HG02642 (cell line): ENCODE data around the gene FAM169A.
"Not testable (repeated sequence)": the region's sequence is repeated elsewhere in the genome, so short reads cannot be mapped to it uniquely, and the experiment has no call there.

Experiments used
- ATAC-seq: cut with Tn5 transposase; IDR thresholded peaks from one replicate; pipeline ENCODE4 v1.9.1; 2021; ENCODE audit warnings: mild to moderate bottlenecking; ENCODE audit not compliant: unreplicated experiment, poor library complexity

Gene FAM169A

DNA sequence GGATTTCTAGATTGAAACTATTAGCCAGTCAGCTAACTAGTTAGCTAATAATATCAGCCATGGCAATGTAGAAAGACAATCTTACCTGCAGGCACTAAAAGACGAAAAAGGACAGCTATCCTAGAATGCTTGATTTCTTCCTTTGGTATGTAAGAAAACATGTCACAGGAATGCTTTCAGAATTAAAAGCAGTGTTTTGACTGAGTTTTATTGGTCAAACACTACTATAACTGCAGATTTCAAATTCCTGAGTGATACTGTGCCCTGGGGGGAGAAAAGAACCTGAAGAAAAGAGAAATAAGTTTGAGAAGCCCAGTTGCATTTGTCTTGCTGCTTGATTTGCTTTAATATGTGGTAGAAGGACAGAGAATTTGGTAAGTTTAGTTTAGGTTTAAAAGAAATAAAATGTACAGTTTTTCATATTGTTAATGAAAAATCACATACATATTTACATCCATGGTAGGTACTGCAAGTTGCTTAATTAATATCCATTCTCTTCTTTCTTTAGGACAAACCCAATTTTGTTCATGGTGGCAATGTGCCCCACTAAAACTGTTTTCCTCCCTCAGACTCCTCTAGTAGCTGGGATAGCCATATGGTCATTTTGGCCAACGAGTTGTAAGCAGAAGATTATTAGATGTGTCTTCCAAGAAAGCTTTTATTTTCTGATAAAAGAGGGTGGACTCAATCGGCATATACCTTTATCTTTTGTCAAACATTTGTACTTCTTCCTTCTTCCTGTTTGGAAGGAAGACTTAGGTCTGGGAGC is 4.3 kb upstream of the FAM169A start:
- no peak for ATAC-seq

DNA sequence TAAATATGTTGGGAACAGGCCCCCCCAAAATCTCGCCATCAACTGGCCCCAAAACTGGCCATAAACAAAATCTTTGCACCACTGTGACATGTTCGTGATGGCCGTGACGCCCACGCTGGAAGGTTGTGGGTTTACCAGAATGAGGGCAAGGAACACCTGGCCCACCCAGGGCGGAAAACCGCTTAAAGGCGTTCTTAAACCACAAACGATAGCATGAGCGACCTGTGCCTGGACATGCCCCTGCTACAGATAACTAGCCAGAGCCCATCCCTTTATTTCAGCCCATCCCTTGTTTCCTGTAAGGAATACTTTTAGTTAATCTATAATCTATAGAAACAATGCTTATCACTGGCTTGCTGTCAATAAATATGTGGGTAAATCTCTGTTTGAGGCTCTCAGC is 3.2 kb upstream of the FAM169A start:
- ATAC-seq, result not testable (repeated sequence)

DNA sequence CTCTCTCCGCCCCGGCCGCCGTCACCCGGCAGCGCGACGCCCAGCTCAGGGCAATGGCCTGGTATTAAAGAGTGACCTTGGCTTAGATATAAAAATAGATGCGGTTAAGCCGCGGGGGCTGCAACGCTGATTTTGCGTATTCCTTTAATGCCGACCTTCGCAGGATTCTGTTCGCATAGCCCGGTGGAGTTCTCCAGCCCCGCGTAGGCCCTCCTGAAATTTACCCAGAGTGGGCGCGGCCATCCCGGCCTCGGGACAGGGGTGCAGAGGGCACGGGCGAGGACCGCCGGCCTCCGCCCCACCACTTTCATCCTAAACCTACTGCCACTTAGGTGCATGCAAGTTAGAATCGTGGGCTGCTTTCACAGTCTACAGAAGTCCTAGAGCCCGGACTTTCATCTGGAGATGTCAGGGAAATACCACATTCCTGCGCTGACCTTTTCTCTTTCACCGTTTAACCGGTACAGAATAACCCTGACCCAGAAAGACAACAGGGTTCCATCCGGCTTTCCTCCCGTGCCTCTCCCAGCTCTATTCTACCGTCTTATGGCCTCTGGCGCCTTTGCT is 492 bp upstream of the FAM169A start:
- ATAC-seq, result peak; percentile 10

DNA sequence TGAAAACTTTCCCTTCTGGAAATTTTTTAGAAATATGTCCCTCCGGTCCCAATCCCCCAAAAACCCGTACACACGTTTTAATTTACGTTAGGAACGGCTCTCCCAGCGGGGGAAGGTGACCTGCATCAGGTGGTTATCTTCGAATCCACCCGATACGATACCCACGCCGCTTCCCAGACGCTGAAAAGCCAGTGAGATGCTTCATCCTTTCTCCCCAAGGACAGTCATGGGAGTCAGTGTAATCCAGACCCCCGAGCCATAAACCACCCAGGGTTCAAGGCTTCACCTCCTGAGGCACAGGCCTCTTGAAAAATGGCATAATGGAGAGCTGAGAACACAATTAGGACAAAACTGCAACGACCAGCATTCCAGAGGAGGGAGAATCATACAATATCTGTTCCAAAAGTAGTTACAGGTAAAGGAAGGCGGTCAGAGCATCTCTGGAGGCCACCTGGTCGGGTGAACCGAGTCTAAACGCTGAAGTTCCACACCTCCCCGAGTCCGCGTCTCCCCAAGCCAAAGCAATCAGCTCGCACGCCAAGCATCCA is 857 bp downstream of the FAM169A start:
- no peak for ATAC-seq

DNA sequence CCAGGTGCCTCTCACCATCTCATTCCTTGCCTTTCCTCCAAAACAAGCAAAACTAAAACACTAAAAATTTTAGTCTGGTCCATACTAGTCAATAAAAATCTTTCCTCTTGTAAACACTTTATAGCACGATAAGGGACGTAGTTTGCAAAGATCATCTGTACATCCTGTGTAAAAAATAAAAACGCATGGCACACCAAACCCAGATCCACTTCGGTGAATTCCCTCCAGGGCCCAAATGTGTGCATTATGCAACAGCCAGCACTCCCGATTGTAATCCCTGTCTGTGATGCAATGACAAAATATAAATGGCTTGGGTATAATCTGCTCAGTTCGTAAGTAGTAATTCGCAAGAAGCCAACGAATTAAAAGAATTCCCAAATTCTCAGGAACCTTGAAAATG is 1.4 kb downstream of the FAM169A start:
- no peak for ATAC-seq

DNA sequence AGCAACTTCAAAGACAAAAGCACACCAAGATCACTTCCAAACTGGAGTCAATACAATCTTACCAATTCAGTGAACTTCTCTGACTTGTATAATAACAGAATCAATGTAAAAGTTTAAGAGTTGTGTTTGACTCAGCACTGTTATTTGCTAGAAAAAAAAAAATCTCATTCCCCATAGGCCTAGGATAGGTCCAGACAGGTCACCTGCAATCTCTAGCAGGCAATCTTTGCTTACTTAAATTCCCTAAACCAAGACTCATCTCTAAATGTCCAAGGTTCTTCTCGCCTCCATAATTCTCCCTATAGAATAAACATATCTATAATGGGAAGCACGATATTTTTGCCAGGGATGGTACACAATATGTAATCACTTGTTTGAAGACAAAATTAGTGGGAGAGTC is 2.5 kb downstream of the FAM169A start:
- ATAC-seq, result no peak

DNA sequence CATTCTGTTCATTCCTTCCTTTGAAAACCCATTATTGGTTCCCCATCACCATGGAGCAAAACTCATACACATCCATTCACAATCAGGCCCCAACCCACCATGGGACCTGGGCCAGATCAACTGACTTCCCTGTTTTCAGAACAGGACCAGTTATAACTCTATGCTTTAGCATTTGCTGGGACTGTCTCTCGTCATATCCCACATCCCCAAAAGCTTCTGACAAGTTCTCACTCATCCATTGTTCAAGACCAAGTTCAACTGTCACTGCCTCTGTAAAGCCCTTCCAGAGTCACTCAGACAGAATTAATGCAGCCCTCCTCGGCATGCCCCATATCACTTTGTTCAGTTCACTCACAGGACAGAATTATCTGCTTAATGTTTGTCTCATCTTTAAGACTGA is 4.0 kb downstream of the FAM169A start:
- ATAC-seq, result no peak

DNA sequence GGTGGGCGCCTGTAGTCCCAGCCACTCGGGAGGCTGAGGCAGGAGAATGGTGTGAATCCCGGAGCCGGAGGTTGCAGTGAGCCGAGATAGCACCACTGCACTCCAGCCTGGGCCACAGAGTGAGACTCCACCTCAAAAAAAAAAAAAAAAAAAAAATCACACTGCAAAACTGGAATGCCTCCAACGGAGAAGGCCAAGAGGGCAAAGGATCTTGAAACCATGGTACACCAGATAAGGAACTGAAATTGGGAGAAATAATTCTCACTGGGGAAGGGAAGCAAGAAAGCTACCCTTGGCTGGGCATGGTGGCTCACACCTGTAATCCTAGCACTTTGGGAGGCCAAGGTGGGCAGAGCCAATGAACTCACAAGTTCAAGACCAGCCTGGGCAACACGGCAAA is 9.2 kb downstream of the FAM169A start:
- ATAC-seq, result not testable (repeated sequence)

DNA sequence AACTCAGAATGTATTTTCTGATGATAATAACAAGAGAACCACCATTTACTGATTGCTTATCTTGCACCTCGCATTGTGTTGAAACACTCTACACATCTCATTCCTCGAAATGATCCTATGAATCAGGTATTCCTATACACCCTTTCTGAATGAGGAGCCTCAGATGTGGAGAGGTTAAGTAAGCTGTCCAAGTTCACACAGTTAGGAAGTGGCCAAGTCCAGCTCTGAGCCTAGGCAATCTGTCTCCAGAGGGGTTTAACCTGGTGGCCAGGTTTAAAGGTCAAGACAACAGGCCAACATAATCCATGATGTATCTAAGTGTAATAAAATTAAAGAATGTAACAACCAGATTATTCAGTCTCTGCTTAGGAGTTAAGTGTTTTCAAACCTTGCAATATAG is 12.9 kb downstream of the FAM169A start:
- no peak for ATAC-seq

DNA sequence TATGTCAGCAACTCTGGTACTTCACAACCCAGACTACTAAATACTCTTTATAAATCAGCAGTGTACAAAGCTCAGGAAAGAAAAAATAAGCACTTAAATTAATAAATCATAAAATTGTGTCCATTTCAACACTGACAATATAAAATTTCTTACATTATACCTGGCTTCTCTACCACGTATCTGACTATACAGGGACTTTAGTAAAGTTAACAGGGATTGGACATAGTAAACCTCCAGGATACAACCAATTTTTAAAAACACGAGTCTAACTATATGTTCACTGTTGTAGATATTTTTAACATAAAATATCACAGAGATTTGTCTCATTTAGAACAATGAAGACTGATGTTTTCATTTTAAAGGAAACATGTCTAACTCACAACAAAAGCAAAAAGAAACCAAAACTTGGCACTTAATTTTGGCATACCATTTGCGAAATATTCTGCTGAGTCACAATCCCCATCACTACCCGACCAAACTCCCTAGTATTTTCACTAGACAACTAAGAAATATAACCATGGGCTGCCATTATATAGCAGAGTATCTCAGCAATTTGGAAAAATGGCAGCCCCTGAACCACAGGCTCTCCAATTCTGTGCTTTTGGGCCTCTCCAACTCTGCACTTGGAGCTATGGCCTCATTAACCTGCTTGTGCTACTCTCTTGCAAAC is 14.4 kb downstream of the FAM169A start:
- peak; percentile 46 for ATAC-seq

DNA sequence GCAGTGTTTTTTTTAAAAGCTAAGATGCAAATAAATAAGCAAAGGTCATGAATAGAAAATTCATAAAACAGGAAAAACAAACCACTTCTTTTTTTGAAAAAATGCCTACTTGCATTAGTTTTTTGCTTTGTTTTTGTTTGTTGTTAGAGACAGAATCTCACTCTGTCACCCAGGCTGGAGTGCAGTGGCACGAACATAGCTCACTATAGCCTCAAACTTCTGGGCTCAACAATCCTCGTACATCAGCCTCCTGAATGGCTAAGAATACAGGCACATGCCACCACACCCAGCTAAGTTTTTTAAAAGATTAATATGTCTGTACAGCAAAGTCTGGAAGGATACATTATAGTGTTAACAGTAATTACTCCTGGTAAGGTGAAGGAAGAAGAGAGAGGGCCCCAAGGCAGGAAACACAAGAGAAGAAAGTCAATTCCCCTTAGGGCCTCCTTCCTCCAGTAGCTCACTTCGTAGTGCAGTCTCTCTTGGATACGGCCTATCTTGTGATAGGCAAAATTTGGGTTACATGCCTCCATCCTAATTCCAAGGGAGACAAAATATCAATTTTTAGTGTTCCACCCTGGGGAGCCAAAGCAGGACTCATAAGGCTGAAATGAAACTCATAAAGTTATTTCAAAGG is 15.3 kb downstream of the FAM169A start:
- ATAC-seq, result no peak

DNA sequence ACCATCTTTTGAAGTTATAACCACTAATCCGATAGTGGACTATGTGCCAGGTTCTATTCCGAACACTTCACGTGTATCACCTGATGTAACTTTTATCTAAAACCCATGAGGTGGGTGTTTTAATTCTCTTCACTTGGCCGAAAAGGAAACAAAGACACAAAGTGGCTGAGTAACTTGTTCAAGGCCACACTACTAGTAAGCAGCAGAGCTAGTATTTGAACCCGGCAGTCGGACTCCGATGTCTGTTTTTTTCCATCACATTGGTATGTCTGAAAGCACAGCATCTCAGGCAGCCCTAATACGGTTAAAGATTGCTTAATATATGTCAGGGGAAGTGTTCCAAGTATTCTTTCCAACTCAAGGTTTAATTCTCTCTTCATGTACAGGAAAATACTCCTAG is 16.2 kb downstream of the FAM169A start:
- no peak for ATAC-seq

DNA sequence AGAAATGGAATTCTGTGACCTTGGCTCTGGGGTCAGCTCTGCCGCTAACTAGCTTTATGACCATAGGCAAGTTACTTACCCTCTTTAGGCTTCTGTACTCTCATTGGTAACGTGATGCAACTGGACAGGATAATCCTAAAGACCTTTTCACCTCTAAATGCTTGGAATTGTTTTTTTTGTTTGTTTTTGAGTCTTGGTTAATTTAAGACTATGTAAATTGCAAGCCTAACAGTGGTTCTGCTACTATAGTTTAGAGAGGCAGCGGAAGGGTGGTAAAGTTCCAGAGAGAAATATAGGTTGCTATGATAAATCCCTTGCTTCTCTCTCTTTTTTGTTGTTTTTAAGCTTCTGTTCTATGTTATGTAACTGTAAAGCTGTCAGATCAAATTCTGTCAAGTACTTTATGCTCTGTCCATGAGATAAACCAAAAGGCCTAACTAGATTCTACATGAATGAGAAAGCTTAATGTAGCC is 17.6 kb downstream of the FAM169A start:
- no peak for ATAC-seq

DNA sequence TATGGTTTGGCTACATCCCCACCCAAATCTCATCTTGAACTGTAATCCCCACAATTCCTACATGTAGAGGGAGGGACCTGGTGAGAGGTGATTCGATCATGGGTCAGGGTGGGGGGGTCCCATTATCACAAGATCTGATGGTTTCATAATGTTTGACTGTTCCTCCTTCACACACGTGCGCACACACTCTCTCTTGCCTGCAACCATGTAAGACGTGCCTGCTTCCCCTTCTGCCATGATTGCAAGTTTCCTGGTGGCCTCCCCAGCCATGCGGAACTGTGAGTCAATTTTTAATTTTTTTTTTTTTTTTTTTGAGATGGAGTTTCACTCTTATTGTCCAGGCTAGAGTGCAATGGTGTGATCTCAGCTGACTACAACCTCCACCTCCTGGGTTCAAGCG is 27.0 kb downstream of the FAM169A start:
- no peak for ATAC-seq

DNA sequence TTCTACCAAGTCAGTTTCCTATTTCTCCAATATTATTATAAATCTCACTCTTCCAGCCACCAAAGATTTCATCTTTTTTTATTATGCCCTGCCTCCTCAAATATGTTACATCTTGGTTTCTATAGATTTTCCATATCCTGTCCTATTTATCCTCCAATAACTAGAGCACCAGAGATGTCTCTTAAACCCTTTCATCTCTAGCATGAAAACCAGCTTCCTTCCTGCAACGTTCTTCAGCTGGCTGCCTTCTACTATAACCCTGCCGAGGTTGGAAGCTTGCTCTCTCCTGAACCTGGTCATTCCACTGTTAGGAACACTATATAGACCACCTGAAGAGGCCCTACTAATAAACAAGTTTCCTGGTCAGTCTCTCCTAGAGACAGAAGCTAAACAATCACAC is 27.9 kb downstream of the FAM169A start:
- no peak for ATAC-seq

DNA sequence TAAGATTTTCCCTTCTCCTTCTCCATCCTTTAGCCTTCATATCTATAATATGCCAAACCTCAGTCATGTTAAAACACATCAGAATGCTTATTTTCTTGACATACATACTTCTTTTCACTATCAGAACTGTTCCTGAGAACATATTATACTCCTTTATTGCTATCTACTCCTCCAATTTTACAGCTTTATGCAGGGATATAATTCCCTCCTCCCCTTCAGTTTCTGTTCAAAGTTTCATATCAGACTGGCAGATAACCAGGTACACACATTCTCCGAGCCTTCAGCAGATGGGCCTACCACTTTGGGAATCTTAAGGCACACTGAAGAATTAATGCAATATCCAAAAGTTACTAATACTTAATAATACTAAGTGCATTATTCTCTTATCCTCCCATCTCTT is 29.1 kb downstream of the FAM169A start:
- no peak for ATAC-seq

DNA sequence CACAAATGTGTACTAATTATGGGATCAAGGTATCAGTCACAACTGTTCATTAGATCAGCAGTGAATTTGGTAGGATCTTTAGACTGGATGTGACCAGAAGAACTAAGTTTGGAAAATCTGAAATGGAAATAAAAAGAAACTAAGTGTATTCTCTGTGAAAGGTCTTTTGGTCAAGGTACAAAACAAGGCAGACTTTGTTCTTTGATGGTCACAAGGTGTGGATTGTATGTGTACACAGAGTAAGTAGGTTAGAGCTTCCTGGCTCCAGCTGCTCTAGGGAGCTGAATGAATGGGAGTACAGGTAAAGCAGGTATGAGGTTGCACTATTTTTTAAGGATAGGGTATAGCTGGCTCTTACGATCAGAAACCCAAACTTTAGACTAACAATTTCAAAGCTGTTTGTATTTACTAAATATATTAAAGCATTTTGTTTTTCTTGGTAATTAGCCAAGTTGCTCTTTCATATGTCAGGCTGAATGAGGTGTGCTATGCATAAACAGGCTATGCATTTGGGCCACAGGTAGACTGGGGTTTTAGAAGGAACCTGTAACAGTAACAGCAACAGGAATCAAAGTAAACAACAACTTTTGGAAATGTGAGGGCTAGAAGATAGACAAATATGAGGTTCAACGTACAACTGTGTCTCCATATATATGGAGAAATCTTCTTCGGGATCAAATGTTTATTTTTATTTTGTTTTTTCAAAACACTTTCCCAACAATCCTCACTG is 32.5 kb downstream of the FAM169A start:
- no peak for ATAC-seq

DNA sequence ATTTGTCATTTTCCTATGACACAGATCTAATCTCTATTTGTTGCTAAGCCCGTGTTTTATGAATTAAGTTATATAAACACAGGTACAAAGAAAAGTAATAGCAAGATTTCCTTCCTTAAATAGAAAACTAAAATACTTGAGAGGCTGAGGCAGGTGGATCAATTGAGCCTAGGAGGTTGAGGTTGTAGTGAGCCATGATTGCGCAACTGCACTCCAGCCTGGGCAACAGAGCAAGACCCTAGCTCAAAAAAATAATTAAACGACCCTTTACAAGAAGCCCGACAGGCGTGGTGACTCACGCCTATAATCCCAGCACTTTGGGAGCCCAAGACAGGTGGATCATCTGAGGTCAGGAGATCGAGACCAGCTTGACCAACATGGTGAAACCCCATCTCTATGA is 36.8 kb downstream of the FAM169A start:
- no peak for ATAC-seq

DNA sequence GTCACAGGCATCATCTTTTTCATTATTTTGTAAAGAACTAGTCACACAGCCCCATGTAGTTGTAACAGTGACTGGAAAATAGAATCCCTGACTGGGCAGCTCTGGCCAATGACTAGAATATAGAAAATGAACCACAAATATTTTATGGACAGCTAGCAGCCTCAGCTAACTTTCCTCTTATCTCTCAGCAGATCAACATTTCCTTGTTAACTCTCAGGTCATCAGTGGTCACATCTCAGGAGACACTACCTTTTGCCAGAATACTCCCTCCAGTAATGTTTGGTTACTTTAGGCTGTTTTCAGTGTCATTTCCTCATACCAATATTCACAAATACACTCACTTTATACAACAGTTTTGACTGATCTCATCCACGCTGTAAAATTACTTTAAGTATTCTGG is 43.9 kb downstream of the FAM169A start:
- ATAC-seq, result no peak

DNA sequence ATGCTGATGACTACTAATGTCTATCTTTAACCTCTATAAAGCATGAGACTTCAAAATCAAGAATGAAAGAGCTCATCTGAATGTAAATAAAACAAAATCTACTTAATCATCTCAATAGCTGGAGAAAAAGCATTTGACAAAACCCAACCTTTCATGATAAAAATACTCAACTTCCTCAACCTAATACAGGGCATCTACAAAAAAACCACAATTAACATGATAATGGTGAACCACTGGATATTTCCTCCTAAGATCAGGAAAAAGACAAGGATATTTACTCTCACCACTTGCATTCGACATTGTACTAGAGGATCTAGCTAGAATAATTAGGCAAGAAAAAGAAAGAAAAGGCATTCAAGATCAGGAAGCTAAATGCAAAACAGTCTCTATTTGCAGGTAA is 49.3 kb downstream of the FAM169A start:
- no peak for ATAC-seq
